GM19397 (cell line): ENCODE data around the gene TUBA3D.
"Not testable (repeated sequence)": the region's sequence is repeated elsewhere in the genome, so short reads cannot be mapped to it uniquely, and the experiment has no call there.

Experiments
- ATAC-seq: cut with Tn5 transposase; IDR thresholded peaks from one replicate; pipeline ENCODE4 v1.9.1; 2021; ENCODE audit warnings: mild to moderate bottlenecking, moderate library complexity; ENCODE audit not compliant: unreplicated experiment

The TUBA3D gene

DNA sequence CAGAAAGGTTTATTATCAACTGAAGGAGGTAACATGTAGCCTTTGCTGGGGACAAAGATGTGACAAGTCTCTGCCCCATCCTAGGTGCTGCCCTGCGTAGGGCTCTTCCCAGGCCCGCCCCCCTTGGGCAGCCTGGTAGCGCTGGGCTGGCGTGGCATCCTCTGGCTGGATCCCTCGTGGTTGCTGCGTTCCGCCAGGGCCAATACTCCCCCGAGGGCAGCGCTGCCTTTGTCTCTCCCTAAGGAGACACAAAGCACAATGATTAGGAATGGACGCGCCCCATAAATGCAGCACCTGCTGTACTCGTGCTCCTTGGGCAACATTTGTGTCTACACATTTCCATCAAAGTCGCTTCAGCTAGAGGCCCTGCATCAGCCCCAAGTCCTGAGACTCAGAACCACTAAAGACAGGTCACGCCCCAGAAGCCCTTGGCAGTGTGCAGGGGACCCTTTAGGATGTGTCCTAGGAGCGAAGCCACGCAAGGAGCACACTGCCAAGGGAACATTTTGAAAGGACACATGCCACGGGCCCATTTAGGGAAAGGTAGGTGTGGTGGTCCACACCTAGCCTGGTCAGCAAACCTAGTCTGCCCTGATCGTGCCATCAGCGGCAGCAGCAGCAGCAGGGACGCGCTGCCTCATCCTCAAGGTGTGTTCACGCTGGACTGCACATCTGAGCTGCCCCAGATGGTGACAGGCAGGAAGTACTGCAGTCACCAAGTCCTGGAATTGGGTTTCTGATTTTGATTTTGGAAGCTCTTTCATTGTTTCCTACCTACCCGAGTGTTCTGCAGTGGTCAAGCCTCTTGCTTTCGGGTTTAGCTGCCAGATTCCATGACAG lies 8.3 kb downstream of the TUBA3D start:
- ATAC-seq: not testable (repeated sequence)

DNA sequence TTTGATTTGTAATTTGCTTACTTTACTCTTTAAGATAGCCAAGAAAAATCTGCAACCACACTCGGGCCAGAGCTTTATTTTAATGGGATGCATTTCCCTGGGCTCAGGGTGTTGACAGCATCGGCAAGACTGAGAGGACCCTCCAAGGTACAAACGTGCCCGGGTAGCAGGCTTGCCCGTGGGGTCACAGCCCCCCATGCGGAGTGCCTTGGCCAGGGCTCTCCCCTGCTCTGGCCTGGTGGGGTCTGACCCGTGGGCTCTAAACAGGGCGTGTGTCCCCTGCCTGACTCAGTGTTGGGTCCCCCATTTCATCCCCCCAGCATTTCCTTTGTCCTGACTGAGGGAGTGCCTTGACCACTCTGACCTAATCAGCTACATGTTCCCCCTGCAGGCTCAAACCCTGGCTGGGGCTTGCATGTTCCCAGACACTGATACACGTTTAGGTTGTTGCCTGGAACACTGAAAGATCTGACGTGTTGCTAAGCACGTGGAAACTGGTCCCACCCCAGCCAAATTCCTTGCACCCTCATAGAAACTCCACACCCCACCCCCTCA lies 9.1 kb downstream of the TUBA3D start:
- ATAC-seq: not testable (repeated sequence)

DNA sequence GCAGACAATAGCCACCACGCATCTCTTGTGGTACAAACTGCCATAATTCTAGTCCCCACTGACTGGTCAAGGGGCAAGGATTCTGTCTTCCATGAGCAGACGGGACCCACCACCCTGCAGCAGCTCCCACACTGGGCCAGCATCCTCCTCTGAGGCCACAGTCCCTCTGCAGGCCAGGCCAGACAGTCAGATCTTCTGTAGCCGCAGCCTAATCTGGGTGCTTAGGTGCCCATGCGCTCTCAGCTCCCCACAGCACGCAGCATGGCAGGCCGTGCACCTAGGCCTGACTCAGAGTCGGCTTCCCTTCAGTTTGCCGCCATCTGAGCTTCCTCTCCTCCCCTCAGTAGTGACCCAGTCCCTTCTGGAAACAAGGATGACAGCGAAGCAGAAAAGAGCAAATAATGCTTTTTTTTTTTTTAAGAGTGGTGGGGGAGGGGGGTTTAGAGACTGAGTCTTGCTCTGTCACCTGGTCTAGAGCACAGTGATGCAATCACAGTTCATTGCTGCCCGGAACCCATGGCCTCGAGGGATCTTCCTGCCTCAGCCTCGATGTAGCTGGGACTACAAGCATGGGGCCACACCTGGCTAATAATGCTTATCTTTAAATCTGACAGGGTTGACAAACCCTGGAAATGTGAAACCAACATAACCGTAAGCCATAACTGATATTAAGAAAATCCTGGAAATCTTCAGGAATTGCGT lies 10.4 kb downstream of the TUBA3D start:
- ATAC-seq: not testable (repeated sequence)

DNA sequence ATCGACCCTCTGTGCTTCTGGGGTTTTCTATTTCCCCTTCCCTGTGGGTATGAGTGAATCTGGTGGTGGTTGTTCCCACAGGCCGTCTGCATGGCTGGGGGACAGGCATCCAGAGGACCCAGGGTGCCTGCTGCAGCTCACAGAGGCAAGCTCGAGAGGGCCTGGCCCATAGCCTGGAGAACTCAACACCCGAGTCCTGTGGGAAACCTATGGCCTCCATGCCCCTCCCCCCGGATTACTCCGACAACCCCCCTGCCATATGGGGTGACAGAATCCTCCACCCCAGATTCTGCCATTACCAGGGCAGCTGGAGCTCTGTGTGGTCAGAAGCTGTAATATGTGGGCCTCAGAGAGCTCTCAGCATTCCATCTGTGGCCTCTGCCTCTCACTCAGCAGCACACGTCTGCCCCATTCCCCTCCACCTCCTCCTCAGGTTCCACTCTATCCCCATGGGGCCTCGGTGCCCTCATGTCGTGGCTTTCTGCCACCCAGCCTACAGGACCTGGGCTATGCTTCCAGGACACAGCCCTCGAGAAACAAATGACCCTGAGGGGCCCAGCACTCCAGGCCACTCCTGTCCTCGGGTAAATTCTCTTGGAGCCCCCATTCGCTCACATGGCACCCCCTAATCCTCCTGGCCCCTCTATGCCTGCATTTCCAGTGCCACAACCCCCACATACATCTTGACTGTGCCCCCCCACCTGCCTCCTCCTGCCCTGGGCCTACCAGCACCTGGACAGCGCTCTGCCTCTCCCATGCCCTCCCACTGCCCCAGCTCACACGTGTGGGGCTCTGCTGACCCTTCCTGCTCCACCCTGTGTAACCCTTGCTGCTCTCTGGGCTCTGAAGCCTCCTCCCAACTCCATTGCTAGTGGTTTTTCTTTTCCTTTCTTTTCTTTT lies 12.6 kb downstream of the TUBA3D start:
- ATAC-seq: no peak

DNA sequence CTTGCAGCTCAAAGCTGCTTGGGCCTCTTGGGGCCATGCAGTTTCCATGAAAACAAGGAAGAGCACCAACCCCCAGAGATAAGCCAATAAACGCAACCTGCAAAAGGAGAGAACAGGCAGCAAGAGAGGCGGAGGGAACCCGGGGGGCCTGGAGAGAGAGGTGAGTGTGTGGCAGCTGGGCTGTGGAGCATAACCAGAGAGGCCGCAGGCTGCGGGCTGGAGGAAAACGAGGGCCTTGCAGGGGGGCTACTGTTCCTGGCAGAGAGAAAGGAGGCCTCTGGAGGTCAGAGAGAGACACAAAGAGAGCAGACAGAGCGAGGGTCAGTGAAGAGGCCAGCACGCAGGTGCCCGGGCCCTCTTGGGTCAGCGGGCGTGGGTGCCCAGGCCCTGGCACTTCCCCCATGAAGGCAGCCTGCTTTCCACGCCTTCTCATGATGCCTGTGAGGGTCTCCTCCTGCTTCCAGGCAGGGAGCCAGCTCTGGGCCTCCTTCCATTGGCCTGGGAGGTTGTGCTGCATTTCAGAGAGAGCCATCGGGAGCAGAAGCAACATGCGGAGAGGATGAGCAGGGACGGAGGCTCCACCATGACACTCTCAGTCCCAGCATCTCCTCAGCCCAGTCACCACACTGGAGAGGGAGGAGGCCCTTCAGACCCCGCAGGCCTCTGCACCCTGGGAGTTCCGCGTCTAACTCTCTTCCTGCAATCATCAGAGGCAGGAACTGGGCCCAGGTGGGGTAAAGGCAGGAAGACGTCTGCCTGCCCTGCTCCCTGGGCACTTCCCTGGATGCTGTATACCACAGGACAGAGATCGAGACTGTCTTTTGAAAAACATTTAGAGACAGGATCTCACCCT lies 14.9 kb downstream of the TUBA3D start:
- ATAC-seq: not testable (repeated sequence)

DNA sequence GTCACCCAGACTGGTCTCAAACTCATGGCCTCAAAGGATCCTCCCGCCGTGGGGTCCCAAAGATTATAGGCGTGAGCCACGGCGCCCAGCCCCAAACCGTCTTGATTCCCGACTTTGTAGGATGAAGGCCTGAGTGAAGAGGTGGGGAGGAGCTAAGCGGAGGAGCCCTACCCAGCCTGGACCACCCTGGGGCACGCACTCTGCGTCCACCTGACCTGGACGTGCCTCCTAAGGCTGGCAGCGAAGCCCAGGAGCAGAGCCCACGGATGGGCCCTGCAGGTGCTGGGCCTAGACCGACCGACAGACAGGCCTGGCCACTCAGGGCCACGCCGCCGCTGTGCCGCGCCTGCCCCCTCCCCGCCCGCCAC lies 15.5 kb downstream of the TUBA3D start:
- peak; percentile 3 for ATAC-seq

DNA sequence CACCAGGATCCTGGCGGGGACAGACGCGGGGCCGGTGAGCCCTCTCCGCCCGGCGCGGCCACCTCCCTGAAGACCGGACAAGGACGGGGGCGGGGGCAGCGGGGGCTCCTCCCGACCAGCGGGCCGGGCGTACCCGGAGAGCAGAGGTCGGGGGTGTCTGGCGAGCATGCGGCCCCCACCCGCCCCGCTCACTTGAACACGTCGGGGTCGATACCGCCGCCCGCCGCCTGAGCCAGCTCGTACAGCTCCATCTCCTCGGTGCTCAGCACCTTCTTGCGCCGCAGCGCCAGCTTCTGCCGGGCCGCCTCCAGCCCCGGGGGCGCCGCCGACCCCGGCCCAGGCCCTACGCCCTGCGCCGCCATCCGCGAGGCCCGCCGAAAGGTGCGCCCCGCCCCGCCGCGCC lies 16.1 kb downstream of the TUBA3D start, which contains the start of gene MZT2A:
MZT2A (minus strand) TSS at position 383 of the 403 bp plus-strand sequence; CDS start at position 362, 21 bp downstream.
- ATAC-seq: peak; percentile 24

DNA sequence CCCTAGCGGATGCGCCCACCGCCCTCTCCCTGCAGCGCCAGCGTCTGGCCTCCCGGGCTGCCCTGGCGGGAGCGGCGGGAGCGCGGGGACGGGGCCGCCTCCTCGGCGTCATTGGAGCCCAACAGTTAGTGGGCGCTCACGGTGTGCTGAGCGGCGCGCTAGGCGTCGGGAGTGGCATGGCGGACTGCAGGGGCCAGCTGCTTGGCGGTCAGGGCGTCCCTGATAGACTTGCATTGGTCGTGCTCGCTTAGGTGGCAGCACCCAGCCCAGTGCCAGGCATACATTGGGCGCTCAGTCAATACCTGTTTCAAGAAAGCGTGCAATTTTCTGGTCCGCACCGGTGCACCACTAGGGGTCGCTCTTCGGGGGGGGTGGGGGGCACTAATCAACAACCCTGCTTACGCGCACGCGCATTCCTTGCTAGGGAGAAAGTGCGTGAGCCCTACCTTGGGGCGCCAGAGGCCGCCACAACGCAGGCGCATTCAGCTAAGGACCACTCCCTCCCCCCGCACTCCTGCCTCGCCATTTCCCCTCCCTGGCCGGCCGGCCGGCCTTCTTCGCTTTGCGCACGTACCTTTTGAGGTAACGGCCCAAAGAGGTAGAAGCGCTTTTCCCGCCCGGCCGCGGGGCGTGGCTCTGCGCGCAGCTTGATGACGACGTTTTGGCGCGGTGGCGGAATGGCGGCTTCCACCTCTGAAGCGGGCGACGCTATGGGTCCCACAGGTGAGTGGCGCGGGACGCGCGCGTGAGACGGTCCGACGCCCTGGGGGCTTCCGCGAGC lies 16.7 kb downstream of the TUBA3D start:
- ATAC-seq: peak; percentile 73

DNA sequence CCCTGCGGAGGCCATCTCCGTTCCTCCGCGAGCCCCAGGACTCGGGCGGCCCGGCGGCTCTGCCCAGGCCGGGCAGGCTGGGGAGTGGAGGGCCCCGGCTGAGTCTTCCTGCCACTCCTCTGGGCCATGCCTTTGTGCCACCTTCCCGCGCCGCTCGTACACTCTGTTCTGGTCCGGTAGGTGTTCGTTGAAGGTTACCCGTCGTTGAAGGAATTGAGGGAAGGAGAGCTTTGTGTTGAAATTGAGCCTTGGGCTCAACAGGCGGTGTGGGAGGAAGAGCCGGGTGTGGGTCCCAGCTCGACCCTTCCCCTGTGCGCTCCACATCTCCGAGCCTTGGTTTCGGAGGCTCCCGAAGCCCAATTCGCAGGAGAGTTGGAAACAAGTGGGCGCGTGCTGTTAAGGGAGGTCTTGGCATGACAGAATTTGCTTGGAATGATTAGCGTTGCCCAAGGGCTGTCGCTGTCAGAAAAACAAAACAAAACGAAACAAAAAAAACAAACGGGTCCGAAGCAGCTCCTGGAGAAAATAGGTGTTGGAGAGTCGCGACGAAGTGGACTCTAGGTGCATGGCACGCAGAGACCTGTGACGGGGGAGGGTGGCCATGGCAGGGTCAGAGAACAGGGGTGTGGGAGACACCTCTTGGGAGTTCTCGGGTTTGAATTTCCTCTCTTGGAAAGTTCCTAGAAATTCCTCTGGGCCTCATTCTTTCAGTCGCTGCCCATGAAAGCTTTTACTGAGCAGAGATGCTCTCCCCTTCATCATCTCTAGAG lies 17.5 kb downstream of the TUBA3D start:
- peak; percentile 12 for ATAC-seq

DNA sequence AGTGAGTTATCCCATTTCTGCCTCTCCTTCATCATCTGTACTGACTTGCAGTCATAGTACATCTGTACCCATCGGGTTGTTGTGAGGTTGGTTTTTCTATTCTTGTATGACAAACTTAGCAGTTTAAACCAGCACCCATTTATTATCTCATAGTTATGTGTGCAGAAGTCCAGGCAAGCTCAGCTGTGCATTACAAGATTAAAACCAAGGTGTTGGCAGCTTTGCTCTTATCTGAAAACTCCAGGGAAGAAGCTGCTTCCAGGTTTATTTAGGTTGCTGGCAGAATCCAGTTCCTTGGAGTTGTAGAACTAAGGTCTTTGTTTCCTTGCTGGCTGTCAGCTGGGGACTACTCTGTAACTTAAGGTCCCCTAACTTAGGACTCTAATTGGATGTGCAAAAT lies 19.6 kb downstream of the TUBA3D start:
- ATAC-seq: not testable (repeated sequence)

DNA sequence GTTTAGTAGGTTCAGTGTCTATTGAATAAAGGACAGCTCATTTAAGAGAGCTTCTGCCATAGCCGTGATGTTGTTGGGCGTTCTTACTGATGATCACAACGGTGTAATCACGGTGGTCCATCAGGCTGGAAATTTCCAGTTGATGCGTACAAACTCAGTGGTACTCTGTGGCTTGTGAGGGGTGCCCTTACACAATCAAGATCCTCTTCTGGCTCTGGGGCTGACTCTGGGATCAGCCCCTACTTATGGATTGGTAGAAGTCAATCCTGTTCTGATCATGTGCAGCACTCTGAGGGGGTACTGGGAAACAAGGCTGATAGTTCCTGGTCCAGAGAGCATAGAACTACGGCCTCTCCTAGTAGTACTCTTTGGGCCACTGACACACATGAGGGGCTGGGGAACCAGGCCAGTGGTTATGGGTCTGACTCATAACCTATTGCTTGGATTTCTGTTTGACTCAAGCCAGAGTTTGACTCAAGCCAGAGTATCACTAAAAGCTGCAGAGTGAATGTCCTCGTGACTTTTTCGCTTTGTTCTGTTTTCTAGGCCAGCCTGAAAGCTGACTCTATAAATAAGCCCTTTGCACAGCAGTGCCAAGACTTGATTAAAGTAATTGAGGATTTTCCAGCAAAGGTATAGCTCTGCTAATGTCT lies 22.5 kb downstream of the TUBA3D start:
- ATAC-seq: peak; percentile 74

DNA sequence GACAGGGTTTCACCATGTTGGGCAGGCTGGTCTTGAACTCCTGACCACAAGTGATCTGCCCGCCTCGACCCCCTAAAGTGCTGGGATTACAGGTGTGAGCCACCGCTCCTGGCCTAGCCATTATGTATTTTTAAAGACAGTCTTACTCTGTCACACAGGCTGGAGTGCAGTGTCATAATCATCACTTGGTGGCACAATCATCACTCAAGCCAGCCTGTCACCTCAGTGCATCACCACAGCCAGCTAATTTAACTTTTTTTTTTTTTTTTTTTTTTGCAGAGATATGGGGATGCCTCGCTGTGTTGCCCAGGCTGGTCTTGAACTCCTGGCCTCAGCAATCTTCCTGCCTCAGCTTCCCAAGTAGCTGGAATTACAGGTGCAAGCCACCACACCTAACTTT lies 27.7 kb downstream of the TUBA3D start:
- not testable (repeated sequence) for ATAC-seq

DNA sequence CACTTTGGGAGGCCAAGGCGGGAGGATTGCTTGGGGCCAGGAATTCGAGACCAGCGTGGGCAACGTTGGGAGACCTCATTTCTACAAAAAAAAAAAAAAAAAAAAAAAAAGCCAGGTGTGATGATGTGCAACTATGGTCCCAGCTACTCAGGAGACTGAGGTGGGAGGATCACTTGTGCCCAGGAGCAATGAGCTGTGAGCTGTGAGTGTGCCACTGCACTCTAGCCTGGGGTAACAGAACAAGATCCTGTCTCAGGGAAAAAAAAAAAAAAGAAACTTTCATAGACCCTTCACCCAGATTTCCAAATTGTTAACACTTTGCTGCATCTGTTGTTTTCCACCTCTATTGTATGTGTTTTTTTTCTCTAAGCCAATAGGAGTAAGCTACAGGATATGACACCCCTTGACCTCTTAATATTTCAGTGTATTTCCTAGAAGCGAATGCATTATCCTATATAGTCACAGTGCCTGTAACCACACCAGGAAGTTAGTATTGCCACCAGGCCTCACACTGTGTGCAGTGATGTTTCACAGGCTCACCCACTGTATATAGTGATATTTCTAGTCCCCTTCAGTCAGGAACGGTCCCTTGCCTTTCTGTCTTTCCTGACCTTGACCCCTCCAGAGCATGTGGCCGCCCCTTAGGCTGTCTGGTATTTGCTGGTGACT lies 28.3 kb downstream of the TUBA3D start:
- ATAC-seq: not testable (repeated sequence)

DNA sequence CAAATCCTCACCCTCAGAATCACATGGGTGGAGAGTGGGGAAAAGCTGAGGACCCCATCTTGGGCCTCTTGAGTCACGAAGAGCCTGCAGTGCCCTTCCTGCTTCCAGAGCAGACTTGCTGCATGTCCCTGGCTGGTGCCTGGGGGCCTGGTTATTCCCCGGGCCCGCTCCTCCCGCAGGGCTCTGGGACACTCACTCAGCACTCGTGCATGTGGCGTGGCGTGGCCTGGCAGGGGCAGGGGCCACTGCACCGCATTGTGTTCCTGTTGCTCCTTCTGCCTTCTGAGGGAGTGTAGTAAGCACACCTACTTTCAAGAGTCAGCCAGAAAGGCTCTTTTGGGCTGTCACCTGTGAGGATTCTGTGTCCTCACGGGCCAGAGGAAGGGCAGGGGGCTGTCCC lies 33.7 kb downstream of the TUBA3D start:
- ATAC-seq: no peak

DNA sequence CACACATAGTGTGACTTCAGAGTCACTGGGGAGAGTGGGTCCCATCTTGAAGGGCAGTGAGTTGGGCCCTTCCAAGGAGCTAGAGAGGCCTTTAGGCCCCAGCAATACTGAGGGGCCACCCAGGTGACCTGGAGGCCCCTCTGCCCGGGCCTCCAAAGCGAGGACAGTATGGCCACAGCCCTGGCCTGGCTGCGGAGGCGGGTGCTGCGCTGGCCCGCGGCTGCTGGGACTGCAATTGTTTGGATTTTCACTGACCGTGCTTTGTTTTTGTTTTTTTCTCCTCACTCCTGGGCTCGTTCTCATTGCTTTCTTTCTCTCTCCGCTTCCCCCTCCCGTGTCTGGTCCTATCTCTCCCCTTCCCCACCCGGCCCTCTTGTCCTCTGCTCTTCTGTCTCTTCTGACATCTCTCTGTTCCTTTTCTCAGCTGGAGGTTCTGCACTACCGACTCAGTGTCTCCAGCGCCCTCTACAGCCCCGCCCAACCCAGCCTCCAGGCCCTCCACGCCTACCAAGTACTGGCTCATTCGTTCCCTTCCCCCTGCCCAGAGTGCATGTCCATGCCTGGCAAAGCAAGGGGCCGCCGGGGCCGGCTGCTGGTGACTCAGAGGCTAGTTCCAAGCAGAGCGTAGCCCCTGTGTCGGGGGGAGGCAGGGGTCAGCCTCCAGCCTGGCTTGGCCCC lies 35.5 kb downstream of the TUBA3D start:
- not testable (repeated sequence) for ATAC-seq

DNA sequence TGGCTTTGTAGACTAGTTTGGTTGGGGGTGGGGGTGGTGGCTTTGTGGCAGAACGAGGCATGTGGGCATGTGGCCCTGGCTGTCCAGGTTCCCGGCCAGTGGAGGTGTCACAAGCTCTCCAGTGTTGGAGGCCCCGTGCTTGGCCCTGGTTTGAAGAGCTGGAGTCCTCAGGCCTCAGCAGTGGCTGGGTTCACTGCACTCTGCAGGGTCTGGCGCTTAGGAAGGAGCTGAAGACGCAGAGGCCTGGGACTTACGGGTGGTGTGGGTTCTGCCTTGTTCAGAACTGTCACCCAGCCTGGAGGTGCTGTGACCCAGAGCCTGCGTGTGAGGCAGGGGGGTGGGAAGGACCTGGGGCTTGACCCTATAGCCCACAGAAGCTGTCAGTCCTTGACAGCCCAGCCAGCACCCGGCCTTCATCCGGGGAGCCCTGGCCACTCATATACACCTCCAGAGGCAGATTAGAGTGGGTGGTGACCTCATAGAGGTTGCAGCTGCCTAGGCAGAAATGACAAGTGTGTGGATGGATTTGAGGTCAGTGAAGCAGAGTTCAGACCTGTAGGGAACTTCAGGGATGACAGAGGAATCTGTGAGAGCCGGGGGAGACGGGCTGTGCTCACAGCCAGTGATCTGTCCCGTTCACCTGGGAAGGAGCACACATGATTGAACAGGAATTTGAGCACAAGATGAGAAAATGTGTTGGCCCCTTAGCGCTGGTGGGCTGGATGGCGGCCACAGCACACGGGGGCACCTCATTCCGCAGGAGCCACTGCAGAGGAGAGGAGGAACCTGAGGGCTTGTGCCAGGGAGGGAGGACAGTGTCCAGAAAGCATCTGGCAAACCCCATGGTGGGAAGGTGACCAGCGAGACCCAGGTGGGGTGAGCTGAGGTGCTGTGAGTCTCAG lies 36.3 kb downstream of the TUBA3D start:
- not testable (repeated sequence) for ATAC-seq
